ENCODE measurements around the gene CACNA1E. TPM values are rescaled to one million over a fixed set of nuclear protein-coding genes. Genes with fewer than 3 reads are reported as not detected.

The CACNA1E gene
- total and polyA plus RNA-seq, 2 of the 4 experiments (the other 2 are of a cell fraction): not detected

GRCh38 chr1:181769846-181770245 lies 286.5 kb downstream of the CACNA1E start:
- Histone ChIP-seq H2BK20ac (ENCODE audit: low read depth, low read length) (no peak overlapping the region), H3K4me3 (ENCODE audit: insufficient read depth, low read depth, low read length) (no peak overlapping the region), H3K4me2 (ENCODE audit: low read depth, low read length) (no peak overlapping the region), H3K36me3 (ENCODE audit: control insufficient read depth, insufficient read depth, low read length) (no peaks in the 10 kb centered on the region), H2AK5ac (ENCODE audit: low read depth, low read length) (no peak overlapping the region), H2AK9ac (replicated peaks; ENCODE audit: low read depth, low read length, poor library complexity) (no peak overlapping the region), H3K4me1 (ENCODE audit: control insufficient read depth, insufficient read depth, low read length) (no peaks in the 10 kb centered on the region), H2AFZ (replicated peaks; ENCODE audit: low read length, poor library complexity) (no peak overlapping the region), H4K20me1 (ENCODE audit: insufficient read depth, low read length) (no peaks in the 10 kb centered on the region), H4K8ac (ENCODE audit: low read depth in 2 of 2, low read length in 2 of 2) (no peak overlapping the region), H2BK15ac (ENCODE audit: low read depth, low read length) (no peak overlapping the region), H3K9ac (ENCODE audit: low read depth, low read length) (no peak overlapping the region), H3K79me1 (ENCODE audit: low read depth in 1 of 2, low read length in 2 of 2) (no peaks in the 10 kb centered on the region), H3K27ac (ENCODE audit: insufficient read depth, low read length) (no peak overlapping the region), H2BK5ac (ENCODE audit: low read depth, low read length, poor library complexity, severe bottlenecking) (no peak overlapping the region), H3K18ac (ENCODE audit: low read depth, low read length) (no peak overlapping the region), H3K14ac (replicated peaks; ENCODE audit: low read depth, low read length) (no peak overlapping the region), H3K4ac (ENCODE audit: low read depth, low read length) (no peak overlapping the region), H3K9me1 (ENCODE audit: insufficient read depth, low read length) (no peaks in the 10 kb centered on the region), H4K91ac (ENCODE audit: insufficient read depth, low read depth, low read length) (no peak overlapping the region), H3K23ac (ENCODE audit: low read depth, low read length) (no peak overlapping the region), H2BK120ac (ENCODE audit: low read depth, low read length) (no peak overlapping the region), H4K5ac (ENCODE audit: low read depth, low read length) (no peak overlapping the region), H3K56ac (ENCODE audit: extremely low read depth, insufficient read depth, low read length) (no peak overlapping the region), H3K9me3 (ENCODE audit: control insufficient read depth, insufficient read depth, low read length) (peaks cover 17% of the 10 kb centered on the region), H3K27me3 (ENCODE audit: control insufficient read depth, insufficient read depth, low read length) (no peaks in the 10 kb centered on the region)
- dilution Hi-C loops (cut with HindIII; ENCODE audit: low sequenced_read_pairs, unreplicated experiment) (no loop called here), intact Hi-C loops (cut with micrococcal nuclease) (no loop called here), in situ Hi-C loops (cut with MboI; ENCODE audit: low sequenced_read_pairs) (no loop called here)
- TF ChIP-seq MAFK (IDR thresholded peaks at IDR 0.05; ENCODE audit: low read depth, low read length) (no peak), BHLHE40 (IDR thresholded peaks at IDR 0.05; ENCODE audit: low read depth, low read length) (no peak), SMC3 (IDR thresholded peaks at IDR 0.05; ENCODE audit: low read depth, low read length) (no peak)
- ATAC-seq (ENCODE audit: low read depth) (no peak), DNase-seq (no peak)
- ChIA-PET CTCF (no interaction called here), POLR2A (ENCODE audit: unreplicated experiment) (no interaction called here)
- no TSS peak for BruUV-seq (replicated peaks)

All from IMR-90 (cell line).